Liver (tissue), 9 donors: ENCODE data around the gene MEFV. TPM values are rescaled to one million over a fixed set of nuclear protein-coding genes. Genes with fewer than 3 reads are reported as not detected.

Experiments used
- DNase-seq: peaks from one replicate; pipeline ENCODE4 v3.0.0-alpha.2; 2017; ENCODE audit warnings: low spot score
- H3K27ac ChIP-seq, 2 donors: one replicate each; pipeline ENCODE4 v1.7.0; 2013; ENCODE audit warnings: inconsistent platforms in 2 of 2, low read length in 2 of 2, control low read depth in 1 of 2, low read depth in 1 of 2, mild to moderate bottlenecking in 1 of 2
- H3K27me3 ChIP-seq, 4 donors: one replicate each; pipeline versions ENCODE4 v1.6.1 to v1.7.0; 2013; ENCODE audit warnings: low read length in 3 of 4, inconsistent platforms in 1 of 4, mild to moderate bottlenecking in 1 of 4, moderate library complexity in 1 of 4; ENCODE audit not compliant: control insufficient read depth in 4 of 4, insufficient read depth in 4 of 4
- H3K36me3 ChIP-seq, 4 donors: one replicate each; pipeline versions ENCODE4 v1.6.1 to v1.7.0; 2013; ENCODE audit warnings: low read length in 3 of 4, mild to moderate bottlenecking in 3 of 4, low read depth in 1 of 4, moderate library complexity in 1 of 4; ENCODE audit not compliant: control insufficient read depth in 4 of 4, insufficient read depth in 3 of 4
- H3K4me1 ChIP-seq, 4 donors: one replicate each; pipeline versions ENCODE4 v1.6.1 to v1.7.0; 2013; ENCODE audit warnings: low read length in 3 of 4, mild to moderate bottlenecking in 3 of 4, moderate library complexity in 1 of 4; ENCODE audit not compliant: control insufficient read depth in 4 of 4, insufficient read depth in 4 of 4
- H3K4me3 ChIP-seq, 3 donors: one replicate each; pipeline versions ENCODE4 v1.6.1 to v1.7.0; 2013; ENCODE audit warnings: low read length in 3 of 3, control low read depth in 1 of 3, low read depth in 1 of 3, mild to moderate bottlenecking in 1 of 3
- H3K9ac ChIP-seq, 2 donors: one replicate each; pipeline ENCODE4 v1.7.0; 2013; ENCODE audit warnings: low read length in 2 of 2, mild to moderate bottlenecking in 2 of 2, moderate library complexity in 2 of 2, control low read depth in 1 of 2, low read depth in 1 of 2
- H3K9me3 ChIP-seq, 4 donors: one replicate each; pipeline versions ENCODE4 v1.6.1 to v1.7.0; 2013; ENCODE audit warnings: low read length in 3 of 4; ENCODE audit not compliant: control insufficient read depth in 4 of 4
- ATF3 ChIP-seq: IDR thresholded peaks from 2 replicates; pipeline ENCODE4 v1.6.1; 2016; ENCODE audit warnings: antibody characterized with exemption
- CTCF ChIP-seq: fragments of 150-350 bp; IDR thresholded peaks from 2 replicates; pipeline ENCODE4 v1.5.1; 2017; ENCODE audit warnings: improper control_type of control experiment, low read depth, low read length; ENCODE audit not compliant: missing input control
- EGR1 ChIP-seq, 2 donors: IDR thresholded peaks; 2 replicates each; pipeline ENCODE4 v1.6.1; 2016 to 2018; ENCODE audit warnings: antibody characterized with exemption in 2 of 2, low read depth in 2 of 2
- FOXA1 ChIP-seq: IDR thresholded peaks from 2 replicates; pipeline ENCODE4 v1.6.1; 2016; ENCODE audit warnings: antibody characterized with exemption
- FOXA2 ChIP-seq: IDR thresholded peaks from 2 replicates; pipeline ENCODE4 v1.6.1; 2016; ENCODE audit warnings: antibody characterized with exemption
- GABPA ChIP-seq, 2 donors: IDR thresholded peaks in 1 of 2; conservative IDR thresholded peaks in 1 of 2; 2 replicates each; pipeline ENCODE4 v1.6.1; 2016; ENCODE audit warnings: antibody characterized with exemption in 2 of 2, mild to moderate bottlenecking in 1 of 2, moderate library complexity in 1 of 2
- HNF4A ChIP-seq, 2 donors: conservative IDR thresholded peaks; 2 replicates each; pipeline ENCODE4 v1.6.1; 2016; ENCODE audit warnings: antibody characterized with exemption in 2 of 2, mild to moderate bottlenecking in 2 of 2
- HNF4G ChIP-seq: IDR thresholded peaks from 2 replicates; pipeline ENCODE4 v1.6.1; 2016; ENCODE audit warnings: antibody characterized with exemption
- JUND ChIP-seq, 2 donors: IDR thresholded peaks; 2 replicates each; pipeline ENCODE4 v1.6.1; 2016; ENCODE audit warnings: antibody characterized with exemption in 2 of 2
- MAX ChIP-seq: IDR thresholded peaks from 2 replicates; pipeline ENCODE4 v1.6.1; 2016; ENCODE audit warnings: antibody characterized with exemption
- NR2F2 ChIP-seq: IDR thresholded peaks from 2 replicates; pipeline ENCODE4 v1.6.1; 2016; ENCODE audit warnings: antibody characterized with exemption
- RAD21 ChIP-seq, 2 donors: IDR thresholded peaks; 2 replicates each; pipeline ENCODE4 v1.6.1; 2016; ENCODE audit warnings: antibody characterized with exemption in 2 of 2, mild to moderate bottlenecking in 2 of 2
- REST ChIP-seq: IDR thresholded peaks from 2 replicates; pipeline ENCODE4 v1.6.1; 2016; ENCODE audit warnings: antibody characterized with exemption, mild to moderate bottlenecking
- RXRA ChIP-seq, 2 donors: IDR thresholded peaks; 2 replicates each; pipeline ENCODE4 v1.6.1; 2017 to 2018; ENCODE audit warnings: antibody characterized with exemption in 2 of 2, mild to moderate bottlenecking in 1 of 2
- SP1 ChIP-seq: IDR thresholded peaks from 2 replicates; pipeline ENCODE4 v1.6.1; 2018; ENCODE audit warnings: antibody characterized with exemption, mild to moderate bottlenecking
- TAF1 ChIP-seq: conservative IDR thresholded peaks from 2 replicates; pipeline ENCODE4 v1.6.1; 2016; ENCODE audit warnings: antibody characterized with exemption, mild to moderate bottlenecking
- YY1 ChIP-seq: IDR thresholded peaks from 2 replicates; pipeline ENCODE4 v1.6.1; 2016; ENCODE audit warnings: antibody characterized with exemption, mild to moderate bottlenecking
- ZBTB33 ChIP-seq: IDR thresholded peaks from 2 replicates; pipeline ENCODE4 v1.6.1; 2016; ENCODE audit warnings: antibody characterized with exemption
- WGBS: extraction: QIAGEN DNeasy Blood & Tissue Kit; methylation state at CpG from one replicate; pipeline ENCODE4 v1.1.7; 2013; 5-methylcytosine and 5-hydroxymethylcytosine counted together
- polyA plus RNA-seq, 2 donors: library from polyadenylated mRNA; stranded (reverse) in 1 of 2; unstranded in 1 of 2; fragments of 200-250 nt in 1 of 2; fragments of >200 nt in 1 of 2; fragmentation: Nextera tagmentation in 1 of 2; extraction: Ambion mirVana in 1 of 2; gene quantifications; one replicate each; pipeline versions ENCODE4 v1.2.1 to v1.2.3, GENCODE V29; 2013 to 2015
- total RNA-seq, 2 donors: library from RNA; depleted of rRNA; stranded (reverse); fragments of >200 nt; gene quantifications; one replicate each; pipeline ENCODE4 v1.2.3, GENCODE V29; 2014
- donor health status: healthy.
- donor health status: healthy.
- donor health status: healthy.
- donor health status: healthy.
- donor health status: healthy.

Gene MEFV
- total and polyA plus RNA-seq, 4 donors = 0.33 to 3.3 (median 0.79) TPM

- H3K4me1 ChIP-seq = peaks cover 0 to 4% (median 1%) of the 10 kb centered on the region in 4 donors
- no peak for DNase-seq
- TF ChIP-seq HNF4G (no peak), FOXA2 (no peak), TAF1 (no peak), ATF3 (no peak), REST (no peak), FOXA1 (no peak), NR2F2 (no peak), CTCF (no peak), RAD21 (IDR thresholded peaks at IDR 0.05) (no peak), JUND (IDR thresholded peaks at IDR 0.05) (no peak), GABPA (IDR thresholded peaks at IDR 0.05 in 1 of 2, conservative IDR thresholded peaks at IDR 0.05 in 1 of 2) (no peak), YY1 (no peak), ZBTB33 (no peak), MAX (no peak), EGR1 (IDR thresholded peaks at IDR 0.05; ENCODE audit: low read depth in 2 of 2) (no peak), RXRA (IDR thresholded peaks at IDR 0.05) (no peak), SP1 (no peak), HNF4A (conservative IDR thresholded peaks at IDR 0.05) (no peak)
- peaks cover 24 to 76% (median 70%) of the 10 kb centered on the region in 4 donors for H3K36me3 ChIP-seq
- H3K27me3 ChIP-seq = no peaks in the 10 kb centered on the region
- 98% methylated on average over 16 of the region's 16 CpGs for WGBS
- no peak overlapping the region for H3K9ac ChIP-seq
- peak overlapping the region in 2 of 3 donors; percentile 65 to 70 for H3K4me3 ChIP-seq
- peaks cover 54 to 72% (median 61%) of the 10 kb centered on the region in 4 donors for H3K9me3 ChIP-seq
- H3K27ac ChIP-seq = no peak overlapping the region
Observed at GRCh38 chr16:3289998-3290673, 33.7 kb upstream of the MEFV start.
